ENCODE data around the gene PRDM16.

GRCh38 chr1:3155056-3155925, 86.3 kb downstream of the PRDM16 start:
- TF ChIP-seq CTCF (IDR thresholded peaks at IDR 0.05) (no peak), SMC3 (IDR thresholded peaks at IDR 0.05; ENCODE audit: low read depth, low read length) (no peak), GABPA (IDR thresholded peaks at IDR 0.05; ENCODE audit: low read depth) (no peak), POLR2AphosphoS5 (IDR thresholded peaks at IDR 0.05; ENCODE audit: low read depth, low read length) (no peak), TCF12 (IDR thresholded peaks at IDR 0.05) (no peak), SIN3A (IDR thresholded peaks at IDR 0.05; ENCODE audit: borderline replicate concordance, low read depth, low read length) (no peak), YY1 (IDR thresholded peaks at IDR 0.05; ENCODE audit: low read depth) (no peak), NFIC (IDR thresholded peaks at IDR 0.05; ENCODE audit: borderline replicate concordance) (no peak)

Data from SK-N-SH (cell line).